Heart right ventricle (tissue), 16 donors: Measurements from ENCODE around the gene CDC16. TPM values are rescaled to one million over a fixed set of nuclear protein-coding genes. Genes with fewer than 3 reads are reported as not detected.

ENCODE experiments used
- ATAC-seq, 8 donors: fragments of 200-7000 bp; cut with Tn5 transposase; one replicate each; pipeline ENCODE4 v1.9.1; 2020; ENCODE audit warnings: mild to moderate bottlenecking in 8 of 8, moderate library complexity in 8 of 8, moderate number of reproducible peaks in 1 of 8
- DNase-seq, 2 donors: peaks; one replicate each; pipeline ENCODE4 v3.0.0-alpha.2; 2020
- H3K27ac ChIP-seq, 10 donors: fragments of 200-600 bp; sonication (generic) in 2 of 10; one replicate each; pipeline versions ENCODE4 v1.5.0 to v1.8.0; 2020 to 2022; ENCODE audit warnings: mild to moderate bottlenecking in 3 of 10
- H3K27me3 ChIP-seq, 7 donors: fragments of 200-600 bp; one replicate each; pipeline ENCODE4 v1.8.0; 2021 to 2022; ENCODE audit warnings: mild to moderate bottlenecking in 2 of 7
- H3K36me3 ChIP-seq, 9 donors: fragments of 200-600 bp; sonication (generic) in 1 of 9; one replicate each; pipeline versions ENCODE4 v1.5.0 to v1.8.0; 2020 to 2022; ENCODE audit warnings: mild to moderate bottlenecking in 2 of 9
- H3K4me1 ChIP-seq, 9 donors: fragments of 200-600 bp; sonication (generic) in 1 of 9; one replicate each; pipeline versions ENCODE4 v1.5.0 to v1.8.0; 2020 to 2022; ENCODE audit warnings: mild to moderate bottlenecking in 4 of 9
- H3K4me3 ChIP-seq, 10 donors: fragments of 200-600 bp; sonication (generic) in 2 of 10; one replicate each; pipeline versions ENCODE4 v1.5.0 to v1.8.0; 2020 to 2022; ENCODE audit warnings: mild to moderate bottlenecking in 7 of 10, moderate library complexity in 2 of 10
- H3K9me3 ChIP-seq, 11 donors: fragments of 200-600 bp in 10 of 11; sonication (generic) in 2 of 11; one replicate each; pipeline versions ENCODE4 v1.5.0 to v1.8.0; 2013 to 2022; ENCODE audit warnings: mild to moderate bottlenecking in 2 of 11, control low read depth in 1 of 11, moderate library complexity in 1 of 11
- CTCF ChIP-seq, 9 donors: fragments of 200-600 bp; sonication (generic) in 2 of 9; IDR thresholded peaks; one replicate each; pipeline versions ENCODE4 v1.5.0 to v1.8.0; 2021 to 2022; ENCODE audit warnings: antibody characterized with exemption in 9 of 9, mild to moderate bottlenecking in 5 of 9, moderate library complexity in 1 of 9
- WGBS, 2 donors: extraction: QIAGEN DNeasy Blood & Tissue Kit; methylation state at CpG; one replicate each; pipeline ENCODE4 v1.1.7; 2013; ENCODE audit warnings: inconsistent platforms in 1 of 2; 5-methylcytosine and 5-hydroxymethylcytosine counted together
- intact Hi-C, 10 donors: fragments of 100-400 bp; cut with DNase I; formaldehyde crosslinking; loops; one replicate each; pipeline versions ENCODE4 v1.11.1 to v1.14.2; 2022
- polyA plus RNA-seq, 2 donors: library from polyadenylated mRNA; stranded (reverse); fragments of 200-250 nt; gene quantifications; one replicate each; pipeline ENCODE4 v1.2.3, GENCODE V29; 2013
- total RNA-seq, 10 donors: library from RNA; stranded (reverse); fragmentation: NEBNext Ultra II Directional in 3 of 10; extraction: Animal tissue kit (Norgen Biotek cat#: 25700) in 3 of 10; gene quantifications; one replicate each; pipeline versions ENCODE4 v1.2.1 to v1.2.4, GENCODE V29; 2021 to 2023
- donor health status: Arrhythmogenic right ventricular cardiomyopathy.
- donor health status: ischemic (EF 13 %, LVEDD 7.1; RV severe dilation, severe dysfunction).
- donor health status: healthy with polysubstance abuse.
- donor health status: DM: no; HTN: yes; CAD: no.
- donor health status: DM: no; HTN: no; CAD: no.
- donor health status: ischemic (EF 25% LVEDD 6.9; RV normal size, moderate dysfunction).
- donor health status: ischemic (EF 25% LVEDD 5.7; RV mildly dilated, moderate dysfunction).
- donor health status: healthy.
- donor health status: DM: yes; HTN: yes; CAD: no.
- donor health status: Ischemic cardiomyopathy.
- donor health status: ischemic (EF 35%, LVEDD 5.7; RV mildly dilated, moderate dysfunction).
- donor health status: nonischemic (EF 11% LVEDD 7.7; RV severe dilation, severe dysfunction).
- donor health status: DM: yes; HTN: yes; CAD: no.
- donor health status: PGD.
- donor health status: ischemic (EF 29% LVEDD 5.4; RV normal size, mild dysfunction).
- donor health status: nonischemic (EF 23%, LVEDD 6.1; RV moderate dilation, normal function).

The CDC16 gene
- total and polyA plus RNA-seq, 12 donors: 27.8 to 76.6 (median 30.4) TPM

GRCh38 chr13:114272977-114273376 lies 38.3 kb downstream of the CDC16 start:
- H3K27ac ChIP-seq: no peak overlapping the region
- DNase-seq: no peak
- no peaks in the 10 kb centered on the region for H3K27me3 ChIP-seq
- peaks cover 0 to 98% (median 26%) of the 10 kb centered on the region in 9 donors for H3K36me3 ChIP-seq
- no peak for TF ChIP-seq CTCF (IDR thresholded peaks at IDR 0.05)
- 74 to 77% methylated on average over 2 of the region's 2 CpGs for whole genome bisulfite sequencing, 2 donors
- intact Hi-C loops: no loop called here
- no peaks in the 10 kb centered on the region for H3K9me3 ChIP-seq
- H3K4me3 ChIP-seq: no peak overlapping the region
- ATAC-seq: no peak
- peaks cover 0 to 6% (median 0%) of the 10 kb centered on the region in 9 donors for H3K4me1 ChIP-seq

GRCh38 chr13:114275304-114275703 lies 40.6 kb downstream of the CDC16 start:
- Histone ChIP-seq H3K4me3 (no peak overlapping the region), H3K9me3 (no peaks in the 10 kb centered on the region), H3K36me3 (peaks cover 0 to 84% (median 11%) of the 10 kb centered on the region in 9 donors), H3K27ac (no peak overlapping the region), H3K4me1 (peaks cover 0 to 17% (median 0%) of the 10 kb centered on the region in 9 donors), H3K27me3 (no peaks in the 10 kb centered on the region)
- WGBS, 2 donors: 91 to 92% methylated on average over 7 of the region's 7 CpGs
- TF ChIP-seq CTCF (IDR thresholded peaks at IDR 0.05): no peak
- intact Hi-C loops: no loop called here
- ATAC-seq (no peak), DNase-seq (no peak)

- no peak for DNase-seq
- WGBS, 2 donors: 80 to 81% methylated on average over 4 of the region's 4 CpGs
- intact Hi-C loops: no loop called here
- ATAC-seq: no peak
- peaks cover 0 to 40% (median 15%) of the 10 kb centered on the region in 9 donors for H3K4me1 ChIP-seq
- TF ChIP-seq CTCF (IDR thresholded peaks at IDR 0.05): no peak
- no peaks in the 10 kb centered on the region for H3K9me3 ChIP-seq
- no peaks in the 10 kb centered on the region for H3K27me3 ChIP-seq
- H3K4me3 ChIP-seq: no peak overlapping the region
- H3K27ac ChIP-seq: peak overlapping the region in 1 of 10 donors; percentile 99
- peaks cover 0 to 53% (median 0%) of the 10 kb centered on the region in 9 donors for H3K36me3 ChIP-seq
These were observed 44.4 kb downstream of the CDC16 start for GRCh38 chr13:114279146-114279545.

GRCh38 chr13:114279758-114280355 lies 45.2 kb downstream of the CDC16 start:
- Histone ChIP-seq H3K4me3 (no peak overlapping the region), H3K27me3 (no peaks in the 10 kb centered on the region), H3K9me3 (no peaks in the 10 kb centered on the region), H3K36me3 (peaks cover 0 to 53% (median 0%) of the 10 kb centered on the region in 9 donors), H3K27ac (peak overlapping the region in 6 of 10 donors; percentile 96 to 99 (median 98)), H3K4me1 (peaks cover 0 to 38% (median 15%) of the 10 kb centered on the region in 9 donors)
- WGBS, 2 donors: 94% methylated on average over 2 of the region's 2 CpGs
- DNase-seq (no peak), ATAC-seq (no peak)
- no peak for TF ChIP-seq CTCF (IDR thresholded peaks at IDR 0.05)
- intact Hi-C loops: no loop called here
